Ovary (tissue), 9 donors: ENCODE measurements around the gene PPM1H. TPM values are rescaled to one million over a fixed set of nuclear protein-coding genes. Genes with fewer than 3 reads are reported as not detected.

ENCODE experiments used
- DNase-seq, 5 donors: peaks; one replicate each; pipeline ENCODE4 v3.0.0-alpha.2; 2019 to 2020
- H3K27ac ChIP-seq, 2 donors: fragments of 200-600 bp; one replicate each; pipeline versions ENCODE4 v1.5.1 to v1.8.0; 2019 to 2022
- H3K27me3 ChIP-seq: fragments of 200-600 bp; one replicate; pipeline ENCODE4 v1.8.0; 2022
- H3K36me3 ChIP-seq: fragments of 200-600 bp; sonication (generic); one replicate; pipeline ENCODE4 v1.5.1; 2019
- H3K4me1 ChIP-seq: one replicate; pipeline ENCODE4 v1.8.1; 2013; ENCODE audit warnings: mild to moderate bottlenecking, moderate library complexity; ENCODE audit not compliant: insufficient read depth
- H3K4me3 ChIP-seq: fragments of 200-600 bp; sonication (generic); one replicate; pipeline ENCODE4 v1.5.1; 2017
- H3K9me3 ChIP-seq, 2 donors: fragments of 200-600 bp in 1 of 2; sonication (generic) in 1 of 2; one replicate each; pipeline versions ENCODE4 v1.5.1 to v1.8.1; 2013 to 2019; ENCODE audit warnings: mild to moderate bottlenecking in 1 of 2, moderate library complexity in 1 of 2
- CTCF ChIP-seq, 3 donors: fragments of 450-650 bp in 2 of 3; fragments of 200-600 bp in 1 of 3; IDR thresholded peaks; one replicate each; pipeline versions ENCODE4 v1.5.1 to v1.8.0; 2016 to 2022; ENCODE audit warnings: antibody characterized with exemption in 3 of 3, mild to moderate bottlenecking in 1 of 3
- EP300 ChIP-seq: sonication (generic); formaldehyde crosslinking; IDR thresholded peaks from one replicate; pipeline ENCODE4 v1.6.1; 2017; ENCODE audit warnings: antibody characterized with exemption
- POLR2A ChIP-seq: fragments of 450-650 bp; IDR thresholded peaks from one replicate; pipeline ENCODE4 v1.6.1; 2017; ENCODE audit warnings: antibody characterized with exemption, mild to moderate bottlenecking, moderate library complexity
- WGBS, 3 donors: extraction: QIAGEN DNeasy Blood & Tissue Kit in 1 of 3; methylation state at CpG; one replicate each; pipeline versions ENCODE4 v1.1.5 to v1.1.7; 2013 to 2017; 5-methylcytosine and 5-hydroxymethylcytosine counted together
- intact Hi-C, 4 donors: fragments of 100-400 bp; cut with DNase I; formaldehyde crosslinking; loops; one replicate each; pipeline versions ENCODE4 v1.11.0 to v1.15.1; 2022 to 2023
- polyA plus RNA-seq, 2 donors: library from polyadenylated mRNA; stranded (reverse); fragments of 200-250 nt in 1 of 2; fragments of 350-450 nt in 1 of 2; fragmentation: Illumina TruSeq in 1 of 2; extraction: RNeasy Lipid Tissue Mini Kit (QIAGEN cat#74804) in 1 of 2; gene quantifications; one replicate each; pipeline ENCODE4 v1.2.3, GENCODE V29; 2013 to 2014
- total RNA-seq, 7 donors: library from RNA; depleted of rRNA in 2 of 7; stranded (reverse); fragments of >200 nt in 2 of 7; fragmentation: NEBNext Ultra II Directional in 3 of 7; extraction: Animal tissue kit (Norgen Biotek cat#: 25700) in 3 of 7; gene quantifications; one replicate each; pipeline versions ENCODE4 v1.1.0 to v1.2.4, GENCODE V29; 2016 to 2023
- donor health status: DM: no; HTN: no; CAD: no; lungs with moderate emphysema.
- donor health status: DM: no; HTN: no; CAD: no.
- donor health status: Bipolar disorder and iron deficiency.
- donor health status: DM: yes; HTN: yes; CAD: no.
- donor health status: DM: no; HTN: no; CAD: no.
- donor health status: DM: yes; HTN: yes; CAD: no.

PPM1H gene
- total and polyA plus RNA-seq, 9 donors, result 1.6 to 45.4 (median 12.0) TPM

- DNase-seq, result no peak
- Histone ChIP-seq H3K27ac (no peak overlapping the region), H3K27me3 (no peaks in the 10 kb centered on the region), H3K4me3 (no peak overlapping the region), H3K36me3 (no peaks in the 10 kb centered on the region), H3K4me1 (no peaks in the 10 kb centered on the region), H3K9me3 (no peaks in the 10 kb centered on the region)
- intact Hi-C loops, result loop anchor here in 2 of 4 donors (10.0 kb wide), 2 partner anchors 258 to 352 kb away; no protein-coding TSS in a partner anchor
- 92 to 94% (median 92%) methylated on average over 2 of the region's 2 CpGs for WGBS, 3 donors
- TF ChIP-seq CTCF (IDR thresholded peaks at IDR 0.05) (no peak), EP300 (no peak), POLR2A (no peak)
Measured at GRCh38 chr12:62806893-62807292, 128.1 kb downstream of the PPM1H start.

DNA sequence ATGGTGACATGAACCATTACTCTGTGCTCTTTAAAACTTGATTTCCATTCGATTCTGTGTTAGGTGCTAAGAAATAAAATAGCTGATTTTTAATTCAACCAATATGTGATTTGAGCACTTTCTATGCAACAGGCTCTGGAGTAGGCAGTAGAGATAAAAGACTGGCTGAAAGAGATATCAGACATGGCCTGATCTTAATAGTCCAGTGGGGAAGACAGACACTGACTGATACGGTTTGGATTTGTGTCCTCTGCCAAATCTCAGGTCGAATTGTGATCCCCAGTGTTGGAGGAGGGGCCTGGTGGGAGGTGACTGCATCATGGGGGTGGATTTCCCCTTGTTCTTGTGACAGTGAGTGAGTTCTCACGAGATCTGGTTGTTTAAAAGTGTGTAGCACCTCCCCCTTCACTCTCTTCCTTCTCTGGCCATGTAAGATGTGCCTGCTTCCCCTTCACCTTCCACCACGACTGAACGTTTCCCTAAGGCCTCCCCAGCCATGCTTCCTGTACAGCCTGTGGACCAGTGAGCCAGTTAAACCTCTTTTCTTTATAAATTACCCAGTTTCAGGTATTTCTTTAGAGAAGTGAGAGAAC is 128.6 kb downstream of the PPM1H start:
- no peak for DNase-seq
- intact Hi-C loops, result loop anchor here in 2 of 4 donors (10.0 kb wide), 2 partner anchors 258 to 352 kb away; no protein-coding TSS in a partner anchor
- no peaks in the 10 kb centered on the region for H3K27me3 ChIP-seq
- H3K4me3 ChIP-seq, result no peak overlapping the region
- no peaks in the 10 kb centered on the region for H3K4me1 ChIP-seq
- 73 to 77% (median 76%) methylated on average over 6 of the region's 6 CpGs for WGBS, 3 donors
- TF ChIP-seq POLR2A, result no peak
- no peak for TF ChIP-seq CTCF (IDR thresholded peaks at IDR 0.05)
- no peak for TF ChIP-seq EP300
- no peak overlapping the region for H3K27ac ChIP-seq
- no peaks in the 10 kb centered on the region for H3K36me3 ChIP-seq
- H3K9me3 ChIP-seq, result no peaks in the 10 kb centered on the region

- no peaks in the 10 kb centered on the region for H3K27me3 ChIP-seq
- H3K27ac ChIP-seq, result no peak overlapping the region
- no peaks in the 10 kb centered on the region for H3K9me3 ChIP-seq
- 82 to 92% (median 89%) methylated on average over 3 of the region's 3 CpGs for WGBS, 3 donors
- no peaks in the 10 kb centered on the region for H3K36me3 ChIP-seq
- intact Hi-C loops, result loop anchor here in 2 of 4 donors (10.0 kb wide), 2 partner anchors 259 to 351 kb away; no protein-coding TSS in a partner anchor
- H3K4me1 ChIP-seq, result no peaks in the 10 kb centered on the region
- no peak overlapping the region for H3K4me3 ChIP-seq
- no peak for DNase-seq
- no peak for TF ChIP-seq CTCF (IDR thresholded peaks at IDR 0.05)
- TF ChIP-seq POLR2A, result no peak
- no peak for TF ChIP-seq EP300
Measured at GRCh38 chr12:62805517-62805916, 129.4 kb downstream of the PPM1H start.

- no peak overlapping the region for H3K4me3 ChIP-seq
- 54 to 68% (median 68%) methylated on average over 2 of the region's 2 CpGs for WGBS, 3 donors
- no peak overlapping the region for H3K27ac ChIP-seq
- TF ChIP-seq CTCF (IDR thresholded peaks at IDR 0.05) (no peak), POLR2A (no peak), EP300 (no peak)
- no peaks in the 10 kb centered on the region for H3K4me1 ChIP-seq
- no peak for DNase-seq
- H3K36me3 ChIP-seq, result no peaks in the 10 kb centered on the region
- no peaks in the 10 kb centered on the region for H3K9me3 ChIP-seq
- no peaks in the 10 kb centered on the region for H3K27me3 ChIP-seq
- intact Hi-C loops, result loop anchor here in 3 of 4 donors (5.0 to 10.0 kb wide), 3 partner anchors 221 to 349 kb away; no protein-coding TSS in a partner anchor
Measured at GRCh38 chr12:62803756-62804155, 131.2 kb downstream of the PPM1H start.
